HK-2 (cell line): ENCODE results near the gene MYO1B.
"Not testable (repeated sequence)": the region's sequence is repeated elsewhere in the genome, so short reads cannot be mapped to it uniquely, and the experiment has no call there.

Experiments
- DNase-seq: peaks from one replicate; pipeline ENCODE4 v3.0.0-alpha.2; 2018; ENCODE audit not compliant: unreplicated experiment

The MYO1B gene

DNA sequence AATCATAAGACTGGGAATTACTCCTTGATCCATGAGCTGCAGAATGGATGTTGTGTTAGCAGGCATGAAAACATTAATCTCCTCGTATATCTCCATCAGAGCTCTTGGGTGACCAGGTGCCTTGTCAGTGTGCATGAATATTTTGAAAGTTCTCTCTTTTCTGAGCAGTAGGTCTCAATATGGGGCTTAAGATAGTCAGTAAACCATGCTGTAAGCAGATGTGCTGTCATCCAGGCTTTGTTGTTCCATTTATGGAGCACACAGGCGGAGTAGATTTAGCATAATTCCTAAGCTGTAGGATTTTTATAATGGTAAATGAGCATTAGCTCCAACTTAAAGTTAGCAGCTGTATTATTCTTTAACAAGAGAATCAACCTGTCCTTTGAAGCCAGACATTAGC is 160.3 kb downstream of the MYO1B start:
- no peak for DNase-seq

- DNase-seq: no peak
Measured at GRCh38 chr2:191410646-191411436, 165.6 kb downstream of the MYO1B start.

DNA sequence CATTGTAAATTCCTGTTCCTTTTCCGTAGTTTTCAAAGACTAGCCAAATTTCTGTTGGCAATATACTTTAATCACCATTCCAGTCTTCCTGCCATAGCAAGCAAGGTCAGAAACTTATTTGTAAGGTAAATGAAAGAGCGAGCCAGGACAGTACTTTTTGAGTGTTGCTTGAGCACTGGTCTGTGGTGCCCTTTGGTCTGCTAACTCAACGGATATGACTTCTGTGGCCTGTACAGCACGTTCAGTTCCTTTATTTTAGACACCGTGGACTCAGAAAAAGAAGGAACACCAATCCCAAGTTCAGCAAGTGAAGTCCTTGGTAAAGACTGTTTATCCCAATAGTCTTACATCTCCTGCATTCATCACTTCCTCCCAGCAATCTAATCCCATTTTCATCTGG is 166.3 kb downstream of the MYO1B start:
- DNase-seq: no peak

DNA sequence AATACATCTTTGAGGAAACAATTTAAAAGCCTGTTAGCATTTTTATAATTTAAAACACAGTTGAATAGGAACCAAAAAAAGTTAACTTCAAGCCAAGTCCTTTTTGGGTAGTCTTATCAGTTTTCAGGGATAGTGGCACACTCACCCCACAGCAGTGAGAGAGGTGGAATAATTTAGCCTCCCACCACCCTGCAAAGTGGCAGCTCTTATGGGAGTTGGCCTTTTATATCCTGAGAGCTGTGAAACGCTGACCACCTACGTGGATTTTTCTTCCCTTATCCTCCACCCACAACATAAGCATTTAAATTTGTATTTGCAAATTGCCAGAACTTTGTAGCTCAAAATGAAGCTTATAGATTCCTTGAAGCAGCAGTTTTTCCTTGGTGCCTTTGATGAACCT is 167.1 kb downstream of the MYO1B start:
- no peak for DNase-seq

GRCh38 chr2:191415101-191415500 is 169.9 kb downstream of the MYO1B start:
- DNase-seq: no peak

- no peak for DNase-seq
Measured at GRCh38 chr2:191415858-191416257, 170.7 kb downstream of the MYO1B start.

GRCh38 chr2:191417746-191418145 is 172.5 kb downstream of the MYO1B start:
- DNase-seq: no peak

GRCh38 chr2:191421950-191422349 is 176.7 kb downstream of the MYO1B start:
- DNase-seq: no peak

DNA sequence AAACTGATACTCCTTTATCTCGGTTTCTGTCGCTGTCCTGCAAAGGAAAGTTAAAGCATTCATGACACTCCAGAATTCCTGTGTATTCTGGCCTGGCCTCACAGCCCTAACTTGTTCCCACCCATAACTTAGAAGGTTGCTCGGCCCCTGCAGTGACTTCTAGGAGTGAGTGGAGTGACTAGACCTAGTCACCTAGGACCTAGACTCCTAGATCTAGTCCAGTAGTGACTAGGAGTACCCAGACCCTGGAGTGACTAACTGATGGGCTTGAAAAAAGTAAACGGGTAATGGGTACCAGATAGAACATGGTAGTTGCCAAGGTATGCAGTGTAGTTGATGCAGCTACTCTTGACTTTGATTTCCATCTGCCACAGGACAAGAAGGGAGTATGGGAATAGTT is 181.8 kb downstream of the MYO1B start:
- DNase-seq: no peak

DNA sequence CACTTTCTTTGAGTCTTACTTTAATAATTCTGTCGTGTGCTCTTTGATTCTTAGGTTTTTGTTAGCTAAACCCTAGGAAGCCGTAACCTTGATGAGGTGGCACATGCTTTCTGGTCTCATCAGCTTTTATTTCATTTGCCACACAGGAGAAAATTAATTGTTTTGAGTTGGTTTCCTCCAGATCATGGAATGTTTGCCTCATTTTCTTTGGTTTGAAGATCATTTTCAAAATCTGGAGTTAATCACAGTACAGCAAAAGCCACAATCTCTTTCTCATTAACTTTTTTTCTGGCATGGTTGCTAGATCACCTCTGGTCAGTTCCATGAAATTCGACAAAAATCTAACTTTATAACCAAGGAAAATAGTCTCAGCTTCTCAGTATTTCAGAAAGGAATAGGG is 182.9 kb downstream of the MYO1B start:
- no peak for DNase-seq

- DNase-seq: no peak
Measured at GRCh38 chr2:191430476-191430875, 185.3 kb downstream of the MYO1B start.

GRCh38 chr2:191432121-191432520 is 186.9 kb downstream of the MYO1B start:
- DNase-seq: no peak

- DNase-seq: no peak
Measured at GRCh38 chr2:191434072-191434471, 188.9 kb downstream of the MYO1B start.

- DNase-seq: no peak
Measured at GRCh38 chr2:191435141-191435540, 189.9 kb downstream of the MYO1B start.

DNA sequence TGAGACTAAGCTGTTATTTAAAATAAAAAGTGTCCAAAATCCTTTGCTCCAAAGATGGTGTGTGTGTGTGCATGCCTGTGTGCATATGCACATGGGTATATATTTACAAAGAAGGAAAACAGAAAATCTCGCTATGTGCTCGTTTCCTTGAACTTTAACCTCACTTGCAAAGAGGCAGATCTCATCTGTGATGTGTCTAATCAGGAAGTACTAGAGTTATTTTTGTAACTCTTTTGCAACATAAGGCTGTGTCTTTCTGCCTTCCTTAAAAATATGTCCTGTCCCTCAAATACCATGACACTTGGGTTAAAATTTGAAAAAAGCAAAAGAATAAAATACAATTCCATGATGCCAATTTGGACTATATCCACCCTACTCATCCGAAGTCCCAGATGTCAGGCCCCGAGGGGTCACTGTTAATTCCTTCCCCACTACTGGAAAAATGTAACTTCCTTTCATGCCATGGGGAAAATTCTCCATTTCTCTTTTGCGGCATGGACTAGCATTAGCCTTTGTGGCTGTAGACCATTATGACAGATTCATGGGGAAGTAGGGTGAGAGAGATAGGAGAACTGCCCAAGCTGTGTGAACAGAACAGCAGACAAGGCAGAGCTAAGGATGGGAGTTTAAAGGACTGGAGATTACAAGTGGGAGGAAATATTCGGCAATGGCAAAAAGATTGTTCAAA is 191.3 kb downstream of the MYO1B start:
- DNase-seq: no peak

GRCh38 chr2:191439481-191439880 is 194.3 kb downstream of the MYO1B start:
- no peak for DNase-seq

GRCh38 chr2:191441496-191442214 is 196.5 kb downstream of the MYO1B start:
- DNase-seq: no peak

GRCh38 chr2:191443446-191443845 is 198.2 kb downstream of the MYO1B start:
- DNase-seq: no peak

- DNase-seq: no peak
Measured at GRCh38 chr2:191446910-191447309, 201.7 kb downstream of the MYO1B start.

DNA sequence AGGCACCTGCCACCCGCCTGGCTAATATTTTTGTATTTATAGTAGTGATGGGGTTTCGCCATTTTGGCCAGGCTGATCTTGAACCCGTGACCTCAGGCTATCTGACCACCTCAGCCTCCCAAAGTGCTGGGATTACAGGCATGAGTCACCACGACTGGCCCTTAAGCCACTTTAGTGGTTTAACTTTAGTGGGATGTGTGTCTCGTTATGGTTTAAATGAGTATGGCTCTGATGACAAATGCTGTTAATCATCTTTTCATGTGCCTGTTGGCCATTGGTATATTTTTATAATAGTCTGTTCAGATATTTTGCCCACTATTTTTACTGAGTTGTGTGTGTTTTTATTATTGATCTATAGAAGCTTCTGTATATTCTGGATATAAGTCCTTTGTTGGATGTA is 205.9 kb downstream of the MYO1B start:
- no peak for DNase-seq

GRCh38 chr2:191452065-191452464 is 206.9 kb downstream of the MYO1B start:
- no peak for DNase-seq

GRCh38 chr2:191453761-191454160 is 208.6 kb downstream of the MYO1B start:
- DNase-seq: no peak

DNA sequence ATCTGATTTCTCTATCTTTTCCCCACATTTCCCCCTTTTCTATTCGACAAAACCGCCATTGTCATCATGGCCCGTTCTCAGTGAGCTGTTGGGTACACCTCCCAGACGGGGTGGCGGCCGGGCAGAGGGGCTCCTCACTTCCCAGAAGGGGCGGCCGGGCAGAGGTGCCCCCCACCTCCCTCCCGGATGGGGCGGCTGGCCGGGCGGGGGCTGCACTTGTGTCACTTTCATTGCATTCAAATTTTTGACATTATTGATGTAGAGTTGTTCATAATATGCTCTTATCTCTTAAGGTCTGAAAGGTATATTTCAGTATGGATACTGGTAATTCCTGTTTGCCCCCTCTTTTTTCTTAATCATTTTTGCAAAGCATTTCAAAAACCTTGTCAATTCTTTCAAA is 211.3 kb downstream of the MYO1B start:
- not testable (repeated sequence) for DNase-seq
